ENCODE measurements around the gene PTPRN2. TPM values are rescaled to one million over a fixed set of nuclear protein-coding genes. Genes with fewer than 3 reads are reported as not detected.

The PTPRN2 gene
- total RNA-seq, 1 experiment from 2014 or later = 1.1 TPM

GRCh38 chr7:157621131-157621681, 966.4 kb downstream of the PTPRN2 start:
- no peak for DNase-seq (ENCODE audit: low read depth, low spot score)
- Histone ChIP-seq H3K9me3 (ENCODE audit: control insufficient read depth, insufficient read depth, low read depth, low read length) (no peaks in the 10 kb centered on the region), H3K36me3 (ENCODE audit: control insufficient read depth, insufficient read depth, low read length) (no peaks in the 10 kb centered on the region), H3K4me3 (ENCODE audit: low read depth in 2 of 2, low read length in 2 of 2) (no peak overlapping the region), H3K4me1 (ENCODE audit: control insufficient read depth, insufficient read depth, low read length) (no peaks in the 10 kb centered on the region; the same call in 1 of the 2 replicates), H3K27me3 (ENCODE audit: control insufficient read depth, insufficient read depth, low read length) (no peaks in the 10 kb centered on the region), H3K27ac (ENCODE audit: low read length) (no peak overlapping the region)
- ChIA-PET CTCF (no interaction called here), POLR2A (no interaction called here)
- in situ Hi-C loops (cut with HindIII; ENCODE audit: low pct_unique_long_range_greater_than_20kb, low sequenced_read_pairs) = no loop called here
- TF ChIP-seq CTCF (IDR thresholded peaks at IDR 0.05) = no peak
- no peak for TF ChIP-seq SIN3A (IDR thresholded peaks at IDR 0.05; ENCODE audit: borderline replicate concordance, insufficient read depth, low read depth, low read length)
- TF ChIP-seq REST (IDR thresholded peaks at IDR 0.05; ENCODE audit: insufficient read depth in 1 of 2, low read depth in 2 of 2, low read length in 1 of 2) = no peak
- TF ChIP-seq POLR2AphosphoS5 (IDR thresholded peaks at IDR 0.05; ENCODE audit: low read depth, low read length) = no peak
- no peak for TF ChIP-seq TCF7L2 (IDR thresholded peaks at IDR 0.05; ENCODE audit: low read depth, low read length)
- no TSS peak for BruUV-seq (replicated peaks)
- intact Hi-C loops (cut with micrococcal nuclease; ENCODE audit: unreplicated experiment) = no loop called here
- ATAC-seq = peak; percentile 47; the same call in 1 of the 2 replicates

- intact Hi-C loops (cut with micrococcal nuclease; ENCODE audit: unreplicated experiment) = no loop called here
- DNase-seq (ENCODE audit: low read depth, low spot score) (no peak), ATAC-seq (no peak)
- H3K36me3 ChIP-seq (ENCODE audit: control insufficient read depth, insufficient read depth, low read length) = no peaks in the 10 kb centered on the region
- no peaks in the 10 kb centered on the region; the same call in 1 of the 2 replicates for H3K4me1 ChIP-seq (ENCODE audit: control insufficient read depth, insufficient read depth, low read length)
- no peaks in the 10 kb centered on the region for H3K9me3 ChIP-seq (ENCODE audit: control insufficient read depth, insufficient read depth, low read depth, low read length)
- H3K27me3 ChIP-seq (ENCODE audit: control insufficient read depth, insufficient read depth, low read length) = no peaks in the 10 kb centered on the region
- no peak overlapping the region for H3K4me3 ChIP-seq (ENCODE audit: low read depth in 2 of 2, low read length in 2 of 2)
- in situ Hi-C loops (cut with HindIII; ENCODE audit: low pct_unique_long_range_greater_than_20kb, low sequenced_read_pairs) = no loop called here
- no TSS peak for BruUV-seq (replicated peaks)
- POLR2A ChIA-PET = no interaction called here
- TF ChIP-seq SIN3A (IDR thresholded peaks at IDR 0.05; ENCODE audit: borderline replicate concordance, insufficient read depth, low read depth, low read length) (no peak), TCF7L2 (IDR thresholded peaks at IDR 0.05; ENCODE audit: low read depth, low read length) (no peak), POLR2AphosphoS5 (IDR thresholded peaks at IDR 0.05; ENCODE audit: low read depth, low read length) (no peak), REST (IDR thresholded peaks at IDR 0.05; ENCODE audit: insufficient read depth in 1 of 2, low read depth in 2 of 2, low read length in 1 of 2) (no peak), CTCF (IDR thresholded peaks at IDR 0.05) (no peak)
- CTCF ChIA-PET = no interaction called here
- H3K27ac ChIP-seq (ENCODE audit: low read length) = no peak overlapping the region
Observed at GRCh38 chr7:157620616-157621015, 967.0 kb downstream of the PTPRN2 start.
